PC-3 (cell line): ENCODE data around the gene GABRR1. TPM values are rescaled to one million over a fixed set of nuclear protein-coding genes. Genes with fewer than 3 reads are reported as not detected.

Experiments used
- ATAC-seq: fragments of 200-7000 bp; cut with Tn5 transposase; 2 replicates; pipeline ENCODE4 v1.9.1; 2020; ENCODE audit warnings: mild to moderate bottlenecking, moderate library complexity
- BruUV-seq: library from RNA; stranded (reverse); fragments of 400-500 nt; replicated peaks from 2 replicates; lab custom pipeline; 2021; lab: Mats Ljungman, UMichigan
- CTCF ChIA-PET: fragments of 300-600 bp; sonication (Branson Sonifier 250); formaldehyde crosslinking; loops from one replicate; lab custom pipeline; 2022; ENCODE audit warnings: antibody characterized with exemption; lab: Charles Lee
- POLR2A ChIA-PET: fragments of 300-600 bp; sonication (Branson Sonifier 250); formaldehyde crosslinking; loops from one replicate; lab custom pipeline; 2022; ENCODE audit warnings: antibody characterized with exemption; ENCODE audit not compliant: unreplicated experiment; lab: Charles Lee
- DNase-seq: peaks from one replicate; pipeline ENCODE4 v3.0.0-alpha.2; 2015
- H2AFZ ChIP-seq: fragments of 300-600 bp; sonication (generic); 2 replicates; pipeline ENCODE4 v1.6.0; 2016; ENCODE audit warnings: antibody characterized with exemption, low read length
- H3F3A ChIP-seq: fragments of 300-600 bp; sonication (generic); one replicate; pipeline ENCODE4 v1.6.0; 2017; ENCODE audit warnings: antibody characterized with exemption, low read length, control low read depth, mild to moderate bottlenecking; ENCODE audit not compliant: unreplicated experiment
- H3K27ac ChIP-seq: fragments of 300-600 bp; sonication (generic); 2 replicates; pipeline ENCODE4 v1.5.1; 2016; ENCODE audit warnings: mild to moderate bottlenecking, low read length
- H3K27me3 ChIP-seq: fragments of 300-600 bp; sonication (generic); 2 replicates; pipeline ENCODE4 v1.6.1; 2016; ENCODE audit warnings: low read length, mixed read lengths
- H3K36me3 ChIP-seq: fragments of 300-600 bp; sonication (generic); 2 replicates; pipeline ENCODE4 v1.6.1; 2016; ENCODE audit warnings: low read depth, mixed run types, low read length, mixed read lengths
- H3K4me1 ChIP-seq: fragments of 300-600 bp; sonication (generic); 2 replicates; pipeline ENCODE4 v1.5.1; 2016; ENCODE audit warnings: low read length; ENCODE audit not compliant: insufficient read depth
- H3K4me2 ChIP-seq: fragments of 300-600 bp; sonication (generic); 2 replicates; pipeline ENCODE4 v1.6.0; 2016; ENCODE audit warnings: low read length
- H3K4me3 ChIP-seq: fragments of 300-600 bp; sonication (generic); 2 replicates; pipeline ENCODE4 v1.5.1; 2016; ENCODE audit warnings: mild to moderate bottlenecking, low read length, mixed read lengths
- H3K79me2 ChIP-seq: fragments of 300-600 bp; sonication (generic); 2 replicates; pipeline ENCODE4 v1.6.1; 2017; ENCODE audit warnings: low read length, mixed read lengths
- H3K9ac ChIP-seq: fragments of 300-600 bp; sonication (generic); 2 replicates; pipeline ENCODE4 v1.6.0; 2016; ENCODE audit warnings: mild to moderate bottlenecking, low read length
- H3K9me2 ChIP-seq: fragments of 300-600 bp; sonication (generic); replicated peaks from 2 replicates; pipeline ENCODE4 v1.6.1; 2016; ENCODE audit warnings: mixed run types, low read length, mixed read lengths
- H3K9me3 ChIP-seq: fragments of 300-600 bp; sonication (generic); 2 replicates; pipeline ENCODE4 v1.6.1; 2016; ENCODE audit warnings: low read length, mixed read lengths
- H4K20me1 ChIP-seq: fragments of 300-600 bp; sonication (generic); 2 replicates; pipeline ENCODE4 v1.6.1; 2016; ENCODE audit warnings: low read length, mixed read lengths
- EZH2 ChIP-seq: fragments of 300-600 bp; sonication (generic); IDR thresholded peaks from one replicate; pipeline ENCODE4 v1.6.1; 2017; ENCODE audit warnings: antibody characterized with exemption, mild to moderate bottlenecking, low read length; ENCODE audit not compliant: unreplicated experiment
- EZH2phosphoT487 ChIP-seq: fragments of 300-600 bp; sonication (generic); IDR thresholded peaks from 2 replicates; pipeline ENCODE4 v1.6.1; 2018; ENCODE audit warnings: mild to moderate bottlenecking, antibody characterized with exemption, low read length, borderline replicate concordance
- intact Hi-C: fragments of 100-400 bp; cut with micrococcal nuclease; formaldehyde crosslinking; loops from 2 replicates; pipeline ENCODE4 v1.9.0; 2023
- total RNA-seq: library from RNA; depleted of rRNA; stranded (reverse); fragments of >200 nt; gene quantifications from 2 replicates; pipeline ENCODE4 v1.2.3, GENCODE V29; 2014
- TF ChIP-seq, protein P1 (sequence below): fragments of 300-600 bp; sonication (generic); conservative IDR thresholded peaks from 2 replicates; pipeline ENCODE4 v1.5.1; 2017; ENCODE audit warnings: antibody characterized with exemption, low read depth, mild to moderate bottlenecking, low read length

The GABRR1 gene
- total RNA-seq, 1 experiment from 2014 or later, result not detected

DNA sequence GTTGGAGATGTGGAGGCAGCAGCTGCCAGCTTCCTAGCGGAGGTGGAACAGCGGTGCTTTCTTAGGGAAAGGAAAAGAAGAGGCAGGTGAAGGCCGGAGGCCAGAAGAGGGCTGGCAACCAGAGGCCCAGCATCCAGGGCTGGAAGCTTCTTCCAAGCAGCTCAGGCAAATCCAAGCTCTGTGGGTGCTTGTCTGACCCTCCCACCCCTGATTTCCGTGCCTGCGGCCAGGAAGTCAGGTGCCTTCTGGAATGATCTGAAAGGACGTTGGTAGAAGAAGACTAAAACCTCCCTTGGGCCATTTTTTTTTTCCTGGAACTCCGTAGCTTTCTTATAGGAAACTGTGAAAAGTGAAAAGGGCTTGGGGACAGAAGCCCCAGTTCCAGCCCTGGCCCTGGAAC, 33.1 kb upstream of the GABRR1 start:
- ChIA-PET POLR2A (no interaction called here), CTCF (no interaction called here)
- ATAC-seq (no peak), DNase-seq (no peak)
- intact Hi-C loops, result no loop called here
- no peak overlapping the region for H3K4me2 ChIP-seq
- no peaks in the 10 kb centered on the region for H3K79me2 ChIP-seq
- H2AFZ ChIP-seq, result no peak overlapping the region
- no peaks in the 10 kb centered on the region for H3F3A ChIP-seq
- TF ChIP-seq EZH2phosphoT487, result no peak
- TF ChIP-seq, protein P1, sequence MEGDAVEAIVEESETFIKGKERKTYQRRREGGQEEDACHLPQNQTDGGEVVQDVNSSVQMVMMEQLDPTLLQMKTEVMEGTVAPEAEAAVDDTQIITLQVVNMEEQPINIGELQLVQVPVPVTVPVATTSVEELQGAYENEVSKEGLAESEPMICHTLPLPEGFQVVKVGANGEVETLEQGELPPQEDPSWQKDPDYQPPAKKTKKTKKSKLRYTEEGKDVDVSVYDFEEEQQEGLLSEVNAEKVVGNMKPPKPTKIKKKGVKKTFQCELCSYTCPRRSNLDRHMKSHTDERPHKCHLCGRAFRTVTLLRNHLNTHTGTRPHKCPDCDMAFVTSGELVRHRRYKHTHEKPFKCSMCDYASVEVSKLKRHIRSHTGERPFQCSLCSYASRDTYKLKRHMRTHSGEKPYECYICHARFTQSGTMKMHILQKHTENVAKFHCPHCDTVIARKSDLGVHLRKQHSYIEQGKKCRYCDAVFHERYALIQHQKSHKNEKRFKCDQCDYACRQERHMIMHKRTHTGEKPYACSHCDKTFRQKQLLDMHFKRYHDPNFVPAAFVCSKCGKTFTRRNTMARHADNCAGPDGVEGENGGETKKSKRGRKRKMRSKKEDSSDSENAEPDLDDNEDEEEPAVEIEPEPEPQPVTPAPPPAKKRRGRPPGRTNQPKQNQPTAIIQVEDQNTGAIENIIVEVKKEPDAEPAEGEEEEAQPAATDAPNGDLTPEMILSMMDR, result no peak
- TF ChIP-seq EZH2, result no peak
- H3K9me3 ChIP-seq, result no peaks in the 10 kb centered on the region
- no peaks in the 10 kb centered on the region for H3K9me2 ChIP-seq
- no peak overlapping the region for H3K4me3 ChIP-seq
- BruUV-seq, result no TSS peak
- no peaks in the 10 kb centered on the region for H4K20me1 ChIP-seq
- no peaks in the 10 kb centered on the region for H3K36me3 ChIP-seq
- H3K9ac ChIP-seq, result no peak overlapping the region
- no peak overlapping the region for H3K27ac ChIP-seq
- peaks cover 6% of the 10 kb centered on the region; the same call in 1 of the 2 replicates for H3K4me1 ChIP-seq
- H3K27me3 ChIP-seq, result no peaks in the 10 kb centered on the region; the same call in 1 of the 2 replicates

DNA sequence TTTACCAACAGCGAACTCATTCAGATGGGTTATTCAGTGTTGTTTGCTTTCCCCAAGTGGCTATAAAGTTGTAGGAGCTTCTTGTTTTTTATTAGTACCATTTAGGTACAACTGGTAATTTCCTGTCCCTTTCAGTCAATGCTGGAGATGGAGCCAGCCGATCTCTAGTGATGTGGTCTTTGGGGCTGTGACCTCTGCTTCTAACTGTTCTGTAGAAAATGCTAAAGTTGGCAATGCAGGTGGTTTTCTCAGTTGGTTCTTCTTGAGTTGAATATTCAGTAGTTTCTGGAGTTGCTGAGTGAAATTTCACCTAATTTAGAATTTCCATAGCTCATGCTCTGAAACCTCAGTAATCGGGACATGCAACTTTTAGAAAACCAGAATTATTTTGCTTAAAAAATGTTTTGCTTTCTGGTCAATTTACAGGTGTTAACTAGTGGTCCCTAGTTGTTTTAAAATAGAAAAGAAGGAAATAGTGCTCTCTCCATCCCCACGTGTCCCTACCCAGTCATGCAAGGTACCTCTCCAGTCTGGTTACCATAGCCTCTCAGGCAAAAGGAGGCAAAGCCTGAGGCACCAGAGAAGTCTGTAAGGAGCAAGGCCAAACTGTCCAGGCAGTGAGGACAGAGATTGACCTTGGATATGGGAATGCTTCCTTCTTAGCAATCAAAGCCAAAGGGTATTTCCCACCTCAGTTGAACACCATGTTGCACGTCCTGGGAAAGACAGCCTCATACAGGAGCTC, 27.3 kb upstream of the GABRR1 start:
- Histone ChIP-seq H3K9me3 (no peaks in the 10 kb centered on the region), H3F3A (no peaks in the 10 kb centered on the region), H4K20me1 (no peaks in the 10 kb centered on the region), H3K27ac (no peak overlapping the region), H3K4me1 (no peaks in the 10 kb centered on the region), H3K36me3 (no peaks in the 10 kb centered on the region), H3K9ac (no peak overlapping the region), H3K9me2 (no peaks in the 10 kb centered on the region), H3K79me2 (no peaks in the 10 kb centered on the region), H2AFZ (no peak overlapping the region), H3K27me3 (no peaks in the 10 kb centered on the region; the same call in 1 of the 2 replicates), H3K4me2 (no peak overlapping the region), H3K4me3 (no peak overlapping the region)
- ATAC-seq (no peak), DNase-seq (no peak)
- TF ChIP-seq, protein P1, result no peak
- TF ChIP-seq EZH2phosphoT487 (no peak), EZH2 (no peak)
- CTCF ChIA-PET, result interaction anchor here (0.6 kb wide), 1 partner anchor 1288 kb away, joined by 4 read pairs; no protein-coding TSS in a partner anchor
- intact Hi-C loops, result loop anchor here (5.0 kb wide), 1 partner anchor 108 kb away; the partner anchor contains the start of gene UBE2J1
- POLR2A ChIA-PET, result interaction anchor here (0.6 kb wide), 1 partner anchor 475 kb away, joined by 4 read pairs; no protein-coding TSS in a partner anchor
- BruUV-seq, result no TSS peak

DNA sequence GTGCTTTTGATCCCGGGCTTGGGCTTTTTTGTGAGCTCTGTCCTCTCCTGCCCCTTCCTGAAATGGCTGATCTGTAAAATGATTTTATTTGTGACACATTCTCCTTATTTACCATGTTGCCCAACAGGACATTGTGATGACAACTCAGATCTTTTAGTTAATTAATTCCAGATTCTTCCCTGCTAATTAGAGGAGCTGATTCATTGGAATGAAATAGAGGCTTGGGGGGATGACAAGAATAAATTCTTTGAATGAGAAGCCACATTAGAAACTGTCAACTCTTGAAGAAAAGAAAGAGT, 26.1 kb upstream of the GABRR1 start:
- ATAC-seq, result no peak
- no TSS peak for BruUV-seq
- Histone ChIP-seq H3K36me3 (no peaks in the 10 kb centered on the region), H3K4me1 (no peaks in the 10 kb centered on the region), H3K4me2 (no peak overlapping the region), H3F3A (no peaks in the 10 kb centered on the region), H3K27me3 (no peaks in the 10 kb centered on the region; the same call in 1 of the 2 replicates), H3K9me2 (no peaks in the 10 kb centered on the region), H4K20me1 (no peaks in the 10 kb centered on the region), H3K79me2 (no peaks in the 10 kb centered on the region), H3K9me3 (no peaks in the 10 kb centered on the region), H2AFZ (no peak overlapping the region), H3K27ac (no peak overlapping the region), H3K9ac (no peak overlapping the region), H3K4me3 (no peak overlapping the region)
- DNase-seq, result no peak
- ChIA-PET POLR2A (no interaction called here), CTCF (interaction anchor here (2.0 kb wide), 2 partner anchors 120 to 260 kb away, joined by 9 to 11 read pairs; no protein-coding TSS in a partner anchor)
- intact Hi-C loops, result loop anchor here (5.0 kb wide), 1 partner anchor 109 kb away; the partner anchor contains the start of gene UBE2J1
- TF ChIP-seq EZH2phosphoT487 (no peak), EZH2 (no peak)
- TF ChIP-seq, protein P1, result no peak
